Psoas muscle (tissue), 8 donors: Measurements from ENCODE around the gene COA4. TPM values are rescaled to one million over a fixed set of nuclear protein-coding genes. Genes with fewer than 3 reads are reported as not detected.

ENCODE experiments used
- ATAC-seq, 4 donors: fragments of 200-7000 bp; cut with Tn5 transposase; one replicate each; pipeline ENCODE4 v1.9.1; 2020; ENCODE audit warnings: moderate library complexity in 3 of 4, mild to moderate bottlenecking in 2 of 4
- DNase-seq, 2 donors: peaks; one replicate each; pipeline ENCODE4 v3.0.0-alpha.2; 2020
- H3K27ac ChIP-seq: fragments of 200-600 bp; one replicate; pipeline ENCODE4 v1.8.0; 2022
- H3K27me3 ChIP-seq, 3 donors: fragments of 200-600 bp in 1 of 3; one replicate each; pipeline versions ENCODE4 v1.6.1 to v1.8.0; 2013 to 2022; ENCODE audit warnings: low read length in 2 of 3, mild to moderate bottlenecking in 2 of 3, moderate library complexity in 1 of 3; ENCODE audit not compliant: insufficient read depth in 3 of 3
- H3K36me3 ChIP-seq, 2 donors: fragments of 200-600 bp in 1 of 2; one replicate each; pipeline versions ENCODE4 v1.6.1 to v1.8.0; 2013 to 2022; ENCODE audit warnings: low read depth in 1 of 2, mild to moderate bottlenecking in 1 of 2, moderate library complexity in 1 of 2; ENCODE audit not compliant: insufficient read depth in 1 of 2
- H3K4me1 ChIP-seq: fragments of 200-600 bp; one replicate; pipeline ENCODE4 v1.8.0; 2022
- H3K4me3 ChIP-seq: fragments of 200-600 bp; one replicate; pipeline ENCODE4 v1.8.0; 2022; ENCODE audit warnings: mild to moderate bottlenecking
- H3K9me3 ChIP-seq: fragments of 200-600 bp; one replicate; pipeline ENCODE4 v1.8.0; 2022
- WGBS, 3 donors: extraction: QIAGEN DNeasy Blood & Tissue Kit; methylation state at CpG; one replicate each; pipeline versions ENCODE4 v1.1.6 to v1.1.7; 2013; 5-methylcytosine and 5-hydroxymethylcytosine counted together
- intact Hi-C, 2 donors: fragments of 100-400 bp; cut with DNase I; formaldehyde crosslinking; loops; one replicate each; pipeline versions ENCODE4 v1.11.0 to v1.14.2; 2022
- long read RNA-seq, 2 donors: library from polyadenylated mRNA; unstranded; transcript quantifications; one replicate each; pipeline ENCODE4 v2.0.0, GENCODE V29; 2021
- polyA plus RNA-seq, 3 donors: library from polyadenylated mRNA; stranded (reverse); fragments of 200-250 nt; gene quantifications; one replicate each; pipeline ENCODE4 v1.2.3, GENCODE V29; 2013
- total RNA-seq, 4 donors: library from RNA; stranded (reverse); fragmentation: NEBNext Ultra II Directional in 2 of 4; extraction: Animal tissue kit (Norgen Biotek cat#: 25700) in 2 of 4; gene quantifications; one replicate each; pipeline versions ENCODE4 v1.2.1 to v1.2.4, GENCODE V29; 2021 to 2023
- TF ChIP-seq, protein P1 (sequence below): fragments of 200-600 bp; IDR thresholded peaks from one replicate; pipeline ENCODE4 v1.8.0; 2022; ENCODE audit warnings: antibody characterized with exemption
- donor health status: healthy with polysubstance abuse.
- donor health status: DM: no; HTN: no; CAD: no; lungs with moderate emphysema.
- donor health status: Bipolar disorder and iron deficiency.
- donor health status: healthy.
- donor health status: DM: yes; HTN: yes; CAD: no.
- donor health status: DM: no; HTN: no; CAD: no.
- donor health status: DM: no; HTN: no; CAD: no.
- donor health status: DM: yes; HTN: yes; CAD: no.

The COA4 gene
- 10 to 100 TPM; 59.6 to 74.8 (median 68.2) TPM for total RNA-seq
- 100 to 1,000 TPM in 2 of 3 donors, 10 to 100 TPM in 1; 59.3 to 138 (median 104) TPM for polyA plus RNA-seq
- long read RNA-seq, donor 1, transcript COA4-201 (2 exons, 960 nt) = major isoform, 26 of 30 reads
- long read RNA-seq, donor 1, partial matches to known transcripts = 0 of 30 reads
- long read RNA-seq, donor 1, other reads (novel, unspliced or antisense) = 4 of 30 reads
- long read RNA-seq, donor 2, transcript COA4-201 (2 exons, 960 nt) = major isoform, 17 of 20 reads
- long read RNA-seq, donor 2, partial matches to known transcripts = 0 of 20 reads
- long read RNA-seq, donor 2, other reads (novel, unspliced or antisense) = 3 of 20 reads

DNA sequence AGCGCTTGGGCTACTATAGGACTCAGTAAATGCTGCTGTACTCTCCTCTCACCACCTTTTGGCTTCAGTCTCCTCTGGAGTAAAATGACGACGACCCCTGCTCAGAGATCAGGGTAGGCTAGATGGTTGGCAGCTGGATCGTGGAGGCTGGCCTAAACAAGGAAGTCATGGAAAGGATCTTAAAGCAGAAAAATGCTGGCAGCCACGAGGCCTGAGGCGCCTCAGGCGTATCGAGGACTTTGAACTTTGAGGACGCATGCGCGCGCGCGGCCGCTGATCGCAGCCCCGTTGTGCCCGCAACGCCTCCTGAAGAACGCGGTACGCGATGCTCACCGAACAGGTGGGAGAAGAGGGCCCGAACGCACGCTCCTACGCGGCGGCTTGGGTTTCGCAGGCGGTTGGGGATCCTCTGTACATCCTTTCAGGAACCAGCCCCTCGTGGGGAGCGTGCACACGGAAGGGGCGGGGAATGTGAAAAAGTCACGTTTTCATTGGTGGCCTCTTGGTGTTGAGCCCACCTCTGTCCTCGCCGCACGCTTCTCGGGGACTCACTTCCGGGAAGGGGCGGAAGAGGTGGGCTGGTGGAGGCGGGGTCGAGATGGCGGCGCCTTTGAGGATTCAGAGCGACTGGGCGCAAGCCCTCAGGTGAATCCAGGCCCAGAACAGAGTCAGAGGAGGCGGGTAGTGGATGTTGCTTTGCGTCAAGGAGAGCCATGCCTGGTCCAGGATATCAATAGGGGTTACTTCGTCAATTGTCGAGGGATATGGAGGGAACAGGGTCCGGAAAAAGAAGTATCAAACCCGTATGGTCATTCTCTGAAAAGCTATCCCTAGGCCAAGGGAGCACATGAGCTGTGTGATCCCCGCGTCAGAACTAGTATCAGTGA lies at the start of gene COA4, which contains the start of gene PAAF1:
Gene COA4, minus strand, starts transcription at position 423 of the 887 bp plus-strand sequence. CDS start 3,468 bp downstream, outside the sequence.
Gene PAAF1, plus strand, starts transcription at position 576 of the 887 bp plus-strand sequence. Its CDS starts 23 bp downstream, at position 599.
- Histone ChIP-seq H3K27me3 (no peaks in the 10 kb centered on the region), H3K4me3 (peak within 1 kb of the TSS; percentile 84), H3K27ac (peak within 1 kb of the TSS; percentile 94), H3K4me1 (peaks cover 22% of the 10 kb centered on the region), H3K36me3 (peaks cover 12 to 52% of the 10 kb centered on the region in 2 donors), H3K9me3 (no peaks in the 10 kb centered on the region)
- TF ChIP-seq, protein P1, sequence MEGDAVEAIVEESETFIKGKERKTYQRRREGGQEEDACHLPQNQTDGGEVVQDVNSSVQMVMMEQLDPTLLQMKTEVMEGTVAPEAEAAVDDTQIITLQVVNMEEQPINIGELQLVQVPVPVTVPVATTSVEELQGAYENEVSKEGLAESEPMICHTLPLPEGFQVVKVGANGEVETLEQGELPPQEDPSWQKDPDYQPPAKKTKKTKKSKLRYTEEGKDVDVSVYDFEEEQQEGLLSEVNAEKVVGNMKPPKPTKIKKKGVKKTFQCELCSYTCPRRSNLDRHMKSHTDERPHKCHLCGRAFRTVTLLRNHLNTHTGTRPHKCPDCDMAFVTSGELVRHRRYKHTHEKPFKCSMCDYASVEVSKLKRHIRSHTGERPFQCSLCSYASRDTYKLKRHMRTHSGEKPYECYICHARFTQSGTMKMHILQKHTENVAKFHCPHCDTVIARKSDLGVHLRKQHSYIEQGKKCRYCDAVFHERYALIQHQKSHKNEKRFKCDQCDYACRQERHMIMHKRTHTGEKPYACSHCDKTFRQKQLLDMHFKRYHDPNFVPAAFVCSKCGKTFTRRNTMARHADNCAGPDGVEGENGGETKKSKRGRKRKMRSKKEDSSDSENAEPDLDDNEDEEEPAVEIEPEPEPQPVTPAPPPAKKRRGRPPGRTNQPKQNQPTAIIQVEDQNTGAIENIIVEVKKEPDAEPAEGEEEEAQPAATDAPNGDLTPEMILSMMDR = no peak
- WGBS, 3 donors = 0% methylated on average over 55 to 57 of the region's 57 CpGs
- intact Hi-C loops = loop anchor here in 1 of 2 donors (5.0 kb wide), 1 partner anchor 79 kb away; no protein-coding TSS in a partner anchor
- ATAC-seq (peak; percentile 96 to 99 (median 98)), DNase-seq (peak; percentile 92 to 96)

DNA sequence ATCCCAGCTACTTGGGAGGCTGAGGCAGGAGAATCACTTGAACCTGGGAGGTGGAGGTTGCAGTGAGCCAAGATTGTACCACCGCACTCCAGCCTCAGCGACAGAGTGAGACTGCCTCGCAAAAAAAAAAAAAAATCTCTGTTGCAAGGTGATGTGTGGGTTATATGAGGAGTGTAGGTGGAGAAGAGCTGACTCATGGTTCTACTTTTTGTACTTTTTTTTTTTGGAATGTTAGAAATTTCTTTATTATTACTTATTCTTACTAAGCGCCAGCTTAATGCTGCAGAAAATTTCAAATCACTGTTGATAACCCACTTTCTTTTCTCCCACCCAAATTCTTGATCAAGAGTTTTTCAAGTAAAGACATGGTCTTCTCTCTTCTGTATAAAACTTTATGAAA lies 44.5 kb upstream of the COA4 start:
- 97 to 99% (median 97%) methylated on average over 4 of the region's 4 CpGs for WGBS, 3 donors

DNA sequence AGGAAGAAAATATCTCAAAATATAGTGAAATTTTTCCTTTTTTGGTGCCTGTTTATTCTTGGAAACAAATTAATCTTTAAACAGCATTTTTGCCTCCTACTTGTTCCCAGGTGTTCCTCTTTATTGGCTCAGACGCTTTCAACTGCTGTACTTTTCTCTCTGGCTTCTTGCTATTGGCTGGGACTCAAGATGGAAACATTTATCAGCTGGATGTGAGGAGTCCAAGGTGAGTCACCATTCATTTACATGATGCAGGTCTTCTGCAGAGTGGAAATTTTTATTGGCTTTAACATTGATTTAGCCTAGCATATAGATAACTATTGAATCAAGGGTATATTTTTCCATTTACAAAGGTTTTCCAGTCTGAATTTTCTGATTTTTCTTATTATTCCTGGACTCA lies 39.8 kb upstream of the COA4 start:
- peaks cover 21 to 100% of the 10 kb centered on the region in 2 donors for H3K36me3 ChIP-seq
- H3K27me3 ChIP-seq = no peaks in the 10 kb centered on the region
- no peaks in the 10 kb centered on the region for H3K4me1 ChIP-seq
- no peak overlapping the region for H3K4me3 ChIP-seq
- no peak overlapping the region for H3K27ac ChIP-seq
- TF ChIP-seq, protein P1 = no peak
- ATAC-seq = no peak
- no peak for DNase-seq
- intact Hi-C loops = no loop called here
- H3K9me3 ChIP-seq = no peaks in the 10 kb centered on the region
- WGBS, 3 donors = 82 to 97% (median 92%) methylated on average over 1 of the region's 1 CpG

More for the DNA sequence above, 44.5 kb upstream of the COA4 start:
- intact Hi-C loops = no loop called here
- H3K36me3 ChIP-seq = peaks cover 12 to 100% of the 10 kb centered on the region in 2 donors
- TF ChIP-seq, protein P1 = no peak
- no peaks in the 10 kb centered on the region for H3K4me1 ChIP-seq
- H3K27me3 ChIP-seq = no peaks in the 10 kb centered on the region
- no peak overlapping the region for H3K4me3 ChIP-seq
- DNase-seq = no peak
- no peak overlapping the region for H3K27ac ChIP-seq
- H3K9me3 ChIP-seq = no peaks in the 10 kb centered on the region
- ATAC-seq = no peak

DNA sequence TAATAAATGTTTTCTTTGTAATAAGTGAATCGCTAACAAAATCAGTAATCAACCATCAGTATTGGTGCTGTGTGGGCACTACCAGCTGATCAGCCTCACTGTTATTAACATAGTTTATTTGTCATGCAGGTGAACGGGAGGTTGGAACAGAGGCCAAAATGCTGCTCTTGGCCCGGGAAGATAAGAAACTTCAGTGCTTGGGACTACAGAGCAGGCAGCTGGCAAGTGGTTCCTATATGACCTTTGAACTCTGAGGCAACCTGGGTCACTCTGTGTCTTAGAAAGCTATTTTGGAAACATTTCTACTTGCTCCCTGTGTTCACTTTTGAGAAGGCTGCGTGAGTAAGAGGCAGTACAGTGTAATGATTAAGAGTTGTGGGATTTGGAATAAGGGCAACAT lies 37.6 kb upstream of the COA4 start:
- 88 to 91% (median 90%) methylated on average over 4 of the region's 4 CpGs for WGBS, 3 donors
- Histone ChIP-seq H3K4me1 (no peaks in the 10 kb centered on the region), H3K4me3 (no peak overlapping the region)

More for the DNA sequence above, 37.6 kb upstream of the COA4 start:
- DNase-seq (no peak), ATAC-seq (no peak)
- Histone ChIP-seq H3K27me3 (no peaks in the 10 kb centered on the region), H3K36me3 (peaks cover 17 to 100% of the 10 kb centered on the region in 2 donors), H3K9me3 (no peaks in the 10 kb centered on the region), H3K27ac (no peak overlapping the region)
- TF ChIP-seq, protein P1 = no peak
- intact Hi-C loops = no loop called here
